Mucosa of stomach (tissue), 1 donor: ENCODE data around the gene SLC38A11.

Source experiments
- H3K27me3 ChIP-seq: one replicate; pipeline ENCODE4 v1.7.0; 2013; ENCODE audit warnings: mild to moderate bottlenecking, low read length; ENCODE audit not compliant: control insufficient read depth, insufficient read depth
- H3K36me3 ChIP-seq: one replicate; pipeline ENCODE4 v1.7.0; 2013; ENCODE audit warnings: low read length; ENCODE audit not compliant: control insufficient read depth, insufficient read depth
- H3K4me1 ChIP-seq: one replicate; pipeline ENCODE4 v1.7.0; 2013; ENCODE audit warnings: mild to moderate bottlenecking, low read length; ENCODE audit not compliant: control insufficient read depth, insufficient read depth
- H3K4me3 ChIP-seq: one replicate; pipeline ENCODE4 v1.7.0; 2013; ENCODE audit warnings: low read length
- H3K9ac ChIP-seq: one replicate; pipeline ENCODE4 v1.7.0; 2013; ENCODE audit warnings: mild to moderate bottlenecking, low read length, moderate library complexity
- H3K9me3 ChIP-seq: one replicate; pipeline ENCODE4 v1.7.0; 2013; ENCODE audit warnings: mild to moderate bottlenecking, low read length, moderate library complexity; ENCODE audit not compliant: control insufficient read depth
- donor health status: Pancreatic carcinoma.

SLC38A11 gene

DNA sequence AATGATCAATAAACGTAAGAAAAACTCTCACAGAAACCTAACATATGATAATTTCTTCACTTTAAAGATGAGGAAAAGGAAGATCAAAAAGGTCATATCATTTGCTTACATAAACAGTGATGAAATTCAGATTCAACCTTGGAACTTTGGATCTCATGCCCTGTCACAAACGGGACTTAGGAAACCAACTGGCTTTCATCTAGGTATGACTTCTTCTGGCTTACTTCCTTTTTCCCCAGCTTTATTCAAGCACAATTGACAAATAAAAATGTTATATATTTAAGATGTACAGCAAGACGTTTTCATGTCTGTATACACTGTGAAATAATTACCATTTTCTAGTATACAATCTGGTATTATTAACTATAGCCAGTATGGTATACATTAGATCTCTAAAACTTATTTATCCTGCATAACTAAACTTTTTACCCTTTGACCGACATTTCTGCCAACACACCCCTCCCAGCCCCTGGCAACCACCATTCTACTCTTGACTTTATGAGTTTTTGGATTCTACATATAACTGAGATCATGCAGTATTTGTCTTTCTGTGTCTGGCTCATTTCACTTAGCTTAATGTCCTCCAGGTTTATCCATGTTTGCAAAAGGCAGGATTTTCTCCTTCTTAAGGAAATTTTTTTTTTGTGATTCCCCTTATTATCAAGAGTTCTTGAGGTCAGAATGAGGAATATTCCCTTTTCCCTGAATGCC, 67.7 kb downstream of the SLC38A11 start:
- Histone ChIP-seq H3K9ac (no peak overlapping the region), H3K27me3 (no peaks in the 10 kb centered on the region), H3K4me1 (peaks cover 5% of the 10 kb centered on the region), H3K36me3 (no peaks in the 10 kb centered on the region), H3K9me3 (no peaks in the 10 kb centered on the region), H3K4me3 (no peak overlapping the region)

GRCh38 chr2:164882276-164882675, 73.0 kb downstream of the SLC38A11 start:
- no peaks in the 10 kb centered on the region for H3K27me3 ChIP-seq
- no peak overlapping the region for H3K4me3 ChIP-seq

GRCh38 chr2:164881524-164881923, 73.8 kb downstream of the SLC38A11 start:
- no peaks in the 10 kb centered on the region for H3K27me3 ChIP-seq
- H3K9me3 ChIP-seq: no peaks in the 10 kb centered on the region

More at GRCh38 chr2:164882276-164882675, 73.0 kb downstream of the SLC38A11 start:
- no peaks in the 10 kb centered on the region for H3K4me1 ChIP-seq
- H3K9me3 ChIP-seq: no peaks in the 10 kb centered on the region
- H3K36me3 ChIP-seq: no peaks in the 10 kb centered on the region
- H3K9ac ChIP-seq: no peak overlapping the region

GRCh38 chr2:164879901-164880535, 75.3 kb downstream of the SLC38A11 start:
- no peak overlapping the region for H3K9ac ChIP-seq
- H3K4me1 ChIP-seq: no peaks in the 10 kb centered on the region
- H3K9me3 ChIP-seq: no peaks in the 10 kb centered on the region
- H3K27me3 ChIP-seq: no peaks in the 10 kb centered on the region
- no peak overlapping the region for H3K4me3 ChIP-seq
- no peaks in the 10 kb centered on the region for H3K36me3 ChIP-seq

More at GRCh38 chr2:164881524-164881923, 73.8 kb downstream of the SLC38A11 start:
- H3K4me1 ChIP-seq: no peaks in the 10 kb centered on the region
- no peaks in the 10 kb centered on the region for H3K36me3 ChIP-seq
- no peak overlapping the region for H3K9ac ChIP-seq
- H3K4me3 ChIP-seq: no peak overlapping the region

DNA sequence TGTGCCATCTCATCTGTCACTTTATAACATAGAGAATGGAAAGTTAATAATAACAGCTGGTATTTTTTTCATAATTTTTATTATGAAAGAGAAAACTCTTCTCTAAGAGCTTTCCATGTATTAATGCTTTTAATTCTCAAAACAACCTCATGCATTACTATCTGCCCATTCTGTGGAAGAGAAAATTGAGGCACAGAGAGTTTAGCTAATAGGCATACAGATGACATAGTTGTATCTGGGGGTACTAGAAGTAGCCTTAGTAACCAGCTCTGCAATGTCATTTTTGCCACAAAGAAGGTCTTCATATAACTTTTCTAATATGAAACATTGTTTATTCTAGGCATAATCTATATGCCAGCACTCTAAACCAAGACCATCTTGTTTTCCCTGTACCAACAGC, 77.4 kb downstream of the SLC38A11 start:
- peaks cover 5% of the 10 kb centered on the region for H3K4me1 ChIP-seq
- H3K9me3 ChIP-seq: no peaks in the 10 kb centered on the region
- H3K27me3 ChIP-seq: no peaks in the 10 kb centered on the region
- H3K4me3 ChIP-seq: no peak overlapping the region
- no peak overlapping the region for H3K9ac ChIP-seq
- H3K36me3 ChIP-seq: no peaks in the 10 kb centered on the region

- no peaks in the 10 kb centered on the region for H3K9me3 ChIP-seq
- no peak overlapping the region for H3K9ac ChIP-seq
- peaks cover 5% of the 10 kb centered on the region for H3K4me1 ChIP-seq
- no peaks in the 10 kb centered on the region for H3K27me3 ChIP-seq
- H3K4me3 ChIP-seq: no peak overlapping the region
- no peaks in the 10 kb centered on the region for H3K36me3 ChIP-seq
Observed at GRCh38 chr2:164877169-164877568, 78.2 kb downstream of the SLC38A11 start.

- H3K4me1 ChIP-seq: peaks cover 5% of the 10 kb centered on the region
- no peak overlapping the region for H3K4me3 ChIP-seq
- H3K36me3 ChIP-seq: no peaks in the 10 kb centered on the region
- H3K9me3 ChIP-seq: no peaks in the 10 kb centered on the region
- no peak overlapping the region for H3K9ac ChIP-seq
- no peaks in the 10 kb centered on the region for H3K27me3 ChIP-seq
Observed at GRCh38 chr2:164875334-164876205, 79.8 kb downstream of the SLC38A11 start.

GRCh38 chr2:164873210-164873908, 82.0 kb downstream of the SLC38A11 start:
- H3K9me3 ChIP-seq: no peaks in the 10 kb centered on the region
- H3K27me3 ChIP-seq: no peaks in the 10 kb centered on the region
- H3K36me3 ChIP-seq: no peaks in the 10 kb centered on the region
- peaks cover 5% of the 10 kb centered on the region for H3K4me1 ChIP-seq
- no peak overlapping the region for H3K4me3 ChIP-seq
- no peak overlapping the region for H3K9ac ChIP-seq

GRCh38 chr2:164871404-164871803, 83.9 kb downstream of the SLC38A11 start:
- no peaks in the 10 kb centered on the region for H3K36me3 ChIP-seq
- no peaks in the 10 kb centered on the region for H3K9me3 ChIP-seq
- H3K4me1 ChIP-seq: peaks cover 5% of the 10 kb centered on the region
- no peak overlapping the region for H3K4me3 ChIP-seq
- H3K27me3 ChIP-seq: no peaks in the 10 kb centered on the region
- H3K9ac ChIP-seq: no peak overlapping the region

GRCh38 chr2:164869420-164869772, 85.9 kb downstream of the SLC38A11 start:
- H3K36me3 ChIP-seq: no peaks in the 10 kb centered on the region

DNA sequence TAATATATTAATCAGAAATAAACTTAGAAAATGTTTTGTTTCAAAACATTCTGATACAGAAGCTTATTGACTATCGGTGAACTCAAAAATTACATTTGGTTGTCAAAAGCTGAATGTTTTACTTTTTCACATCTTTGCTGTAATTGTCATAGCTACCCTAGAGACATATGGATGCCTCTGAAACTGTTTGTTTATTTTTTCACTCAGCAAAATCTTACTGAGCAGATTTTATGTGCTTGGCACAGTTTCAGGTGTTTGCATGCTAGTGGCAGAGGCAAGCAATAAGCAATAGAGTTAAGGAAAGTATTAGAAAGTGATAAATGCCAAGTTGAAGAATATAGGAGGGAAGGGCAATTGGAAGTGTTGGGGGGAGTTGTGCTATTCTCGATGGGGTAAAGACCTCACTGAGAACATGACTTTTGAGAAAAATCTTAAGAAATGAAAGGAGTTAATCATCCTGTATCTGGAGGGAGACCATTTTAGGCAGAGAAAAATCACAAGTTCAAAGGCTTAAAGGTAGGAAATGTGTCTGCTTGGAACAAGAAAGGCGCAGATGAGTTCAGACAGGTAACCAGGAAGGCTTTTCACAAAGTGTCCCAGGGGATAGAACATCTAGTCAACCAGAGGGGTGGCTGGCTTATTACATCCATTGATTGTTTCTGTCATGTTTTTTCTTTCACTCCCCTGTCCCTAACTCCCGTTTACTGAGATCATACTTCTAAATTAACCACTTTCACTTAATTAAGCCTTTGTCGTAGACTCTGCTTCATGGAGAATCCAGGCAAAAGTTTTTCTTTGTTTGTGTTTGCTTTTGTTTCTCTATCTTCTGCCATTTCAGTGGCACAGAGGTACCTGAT, 86.5 kb downstream of the SLC38A11 start:
- Histone ChIP-seq H3K9ac (no peak overlapping the region), H3K9me3 (no peaks in the 10 kb centered on the region), H3K36me3 (no peaks in the 10 kb centered on the region), H3K27me3 (no peaks in the 10 kb centered on the region), H3K4me1 (peaks cover 5% of the 10 kb centered on the region), H3K4me3 (no peak overlapping the region)

More at GRCh38 chr2:164869420-164869772, 85.9 kb downstream of the SLC38A11 start:
- H3K4me1 ChIP-seq: peaks cover 5% of the 10 kb centered on the region
- no peaks in the 10 kb centered on the region for H3K9me3 ChIP-seq
- no peaks in the 10 kb centered on the region for H3K27me3 ChIP-seq
- H3K9ac ChIP-seq: no peak overlapping the region
- no peak overlapping the region for H3K4me3 ChIP-seq
